Ovary (tissue), 9 donors: ENCODE measurements around the gene EGLN1. TPM values are rescaled to one million over a fixed set of nuclear protein-coding genes. Genes with fewer than 3 reads are reported as not detected.
"Not testable (repeated sequence)": the region's sequence is repeated elsewhere in the genome, so short reads cannot be mapped to it uniquely, and the experiment has no call there.

Experiments used
- DNase-seq, 5 donors: peaks; one replicate each; pipeline ENCODE4 v3.0.0-alpha.2; 2019 to 2020
- H3K27ac ChIP-seq, 2 donors: fragments of 200-600 bp; one replicate each; pipeline versions ENCODE4 v1.5.1 to v1.8.0; 2019 to 2022
- H3K27me3 ChIP-seq: fragments of 200-600 bp; one replicate; pipeline ENCODE4 v1.8.0; 2022
- H3K36me3 ChIP-seq: fragments of 200-600 bp; sonication (generic); one replicate; pipeline ENCODE4 v1.5.1; 2019
- H3K4me1 ChIP-seq: one replicate; pipeline ENCODE4 v1.8.1; 2013; ENCODE audit warnings: mild to moderate bottlenecking, moderate library complexity; ENCODE audit not compliant: insufficient read depth
- H3K4me3 ChIP-seq: fragments of 200-600 bp; sonication (generic); one replicate; pipeline ENCODE4 v1.5.1; 2017
- H3K9me3 ChIP-seq, 2 donors: fragments of 200-600 bp in 1 of 2; sonication (generic) in 1 of 2; one replicate each; pipeline versions ENCODE4 v1.5.1 to v1.8.1; 2013 to 2019; ENCODE audit warnings: mild to moderate bottlenecking in 1 of 2, moderate library complexity in 1 of 2
- CTCF ChIP-seq, 3 donors: fragments of 450-650 bp in 2 of 3; fragments of 200-600 bp in 1 of 3; IDR thresholded peaks; one replicate each; pipeline versions ENCODE4 v1.5.1 to v1.8.0; 2016 to 2022; ENCODE audit warnings: antibody characterized with exemption in 3 of 3, mild to moderate bottlenecking in 1 of 3
- EP300 ChIP-seq: sonication (generic); formaldehyde crosslinking; IDR thresholded peaks from one replicate; pipeline ENCODE4 v1.6.1; 2017; ENCODE audit warnings: antibody characterized with exemption
- POLR2A ChIP-seq: fragments of 450-650 bp; IDR thresholded peaks from one replicate; pipeline ENCODE4 v1.6.1; 2017; ENCODE audit warnings: antibody characterized with exemption, mild to moderate bottlenecking, moderate library complexity
- WGBS, 3 donors: extraction: QIAGEN DNeasy Blood & Tissue Kit in 1 of 3; methylation state at CpG; one replicate each; pipeline versions ENCODE4 v1.1.5 to v1.1.7; 2013 to 2017; 5-methylcytosine and 5-hydroxymethylcytosine counted together
- intact Hi-C, 4 donors: fragments of 100-400 bp; cut with DNase I; formaldehyde crosslinking; loops; one replicate each; pipeline versions ENCODE4 v1.11.0 to v1.15.1; 2022 to 2023
- polyA plus RNA-seq, 2 donors: library from polyadenylated mRNA; stranded (reverse); fragments of 200-250 nt in 1 of 2; fragments of 350-450 nt in 1 of 2; fragmentation: Illumina TruSeq in 1 of 2; extraction: RNeasy Lipid Tissue Mini Kit (QIAGEN cat#74804) in 1 of 2; gene quantifications; one replicate each; pipeline ENCODE4 v1.2.3, GENCODE V29; 2013 to 2014
- total RNA-seq, 7 donors: library from RNA; depleted of rRNA in 2 of 7; stranded (reverse); fragments of >200 nt in 2 of 7; fragmentation: NEBNext Ultra II Directional in 3 of 7; extraction: Animal tissue kit (Norgen Biotek cat#: 25700) in 3 of 7; gene quantifications; one replicate each; pipeline versions ENCODE4 v1.1.0 to v1.2.4, GENCODE V29; 2016 to 2023
- donor health status: DM: no; HTN: no; CAD: no; lungs with moderate emphysema.
- donor health status: DM: no; HTN: no; CAD: no.
- donor health status: Bipolar disorder and iron deficiency.
- donor health status: DM: yes; HTN: yes; CAD: no.
- donor health status: DM: no; HTN: no; CAD: no.
- donor health status: DM: yes; HTN: yes; CAD: no.

EGLN1 gene
- total and polyA plus RNA-seq, 9 donors, result 18.5 to 52.0 (median 39.1) TPM

- 70 to 81% (median 76%) methylated on average over 6 of the region's 6 CpGs for WGBS, 3 donors
- no peak overlapping the region for H3K27ac ChIP-seq
Observed at GRCh38 chr1:231463541-231463940, 41.5 kb upstream of the EGLN1 start.

DNA sequence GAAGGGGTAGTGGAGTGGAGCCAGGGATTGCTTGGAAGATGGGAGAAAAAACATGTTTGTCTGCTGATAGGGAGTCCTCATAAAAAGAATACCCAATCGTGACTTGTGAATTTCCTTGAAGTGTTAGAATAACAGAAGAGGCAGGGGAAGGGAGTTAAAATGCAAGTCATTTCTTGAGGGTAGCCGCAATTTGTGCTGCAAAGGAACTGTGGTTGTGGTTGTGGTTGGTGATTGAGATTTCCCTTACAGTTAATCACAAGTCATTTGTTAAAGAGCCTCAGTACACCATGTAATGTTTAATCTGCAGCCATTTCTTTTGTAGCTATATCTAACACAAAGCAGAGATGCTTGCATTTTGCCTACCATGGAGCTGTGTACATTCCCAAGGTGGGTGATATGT lies 38.5 kb upstream of the EGLN1 start:
- peaks cover 0 to 3% of the 10 kb centered on the region in 2 donors for H3K9me3 ChIP-seq
- H3K27me3 ChIP-seq, result no peaks in the 10 kb centered on the region
- H3K36me3 ChIP-seq, result no peaks in the 10 kb centered on the region
- TF ChIP-seq CTCF (IDR thresholded peaks at IDR 0.05), result no peak
- TF ChIP-seq EP300, result no peak
- no peak for TF ChIP-seq POLR2A
- intact Hi-C loops, result no loop called here
- H3K4me3 ChIP-seq, result no peak overlapping the region
- H3K27ac ChIP-seq, result no peak overlapping the region
- no peaks in the 10 kb centered on the region for H3K4me1 ChIP-seq
- DNase-seq, result no peak
- 37 to 46% (median 39%) methylated on average over 2 of the region's 2 CpGs for WGBS, 3 donors

More at GRCh38 chr1:231463541-231463940, 41.5 kb upstream of the EGLN1 start:
- no peak for DNase-seq
- intact Hi-C loops, result no loop called here
- Histone ChIP-seq H3K36me3 (no peaks in the 10 kb centered on the region), H3K9me3 (no peaks in the 10 kb centered on the region), H3K4me1 (no peaks in the 10 kb centered on the region), H3K27me3 (no peaks in the 10 kb centered on the region), H3K4me3 (no peak overlapping the region)
- no peak for TF ChIP-seq POLR2A
- no peak for TF ChIP-seq CTCF (IDR thresholded peaks at IDR 0.05)
- TF ChIP-seq EP300, result no peak

DNA sequence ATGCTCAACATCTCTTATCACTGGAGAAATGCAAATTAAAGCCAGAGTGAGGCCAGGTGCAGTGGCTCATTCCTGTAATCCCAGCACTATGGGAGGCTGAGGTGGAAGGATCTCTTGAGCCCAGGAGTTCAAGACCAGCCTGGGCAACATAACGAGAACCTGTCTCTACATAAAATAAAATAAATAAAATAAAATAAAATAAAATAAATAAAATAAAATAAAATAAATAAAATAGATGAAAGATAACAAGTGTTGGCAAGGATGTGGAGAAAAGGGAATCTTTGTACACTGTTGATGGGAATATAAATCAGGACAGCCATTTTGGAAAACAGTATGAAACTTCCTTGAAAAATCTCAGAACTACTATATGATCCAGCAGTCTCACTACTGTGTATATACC lies 37.4 kb upstream of the EGLN1 start:
- intact Hi-C loops, H3K4me1 ChIP-seq: not testable (repeated sequence)
- WGBS, 3 donors, result 90 to 94% (median 91%) methylated on average over 1 of the region's 1 CpG

DNA sequence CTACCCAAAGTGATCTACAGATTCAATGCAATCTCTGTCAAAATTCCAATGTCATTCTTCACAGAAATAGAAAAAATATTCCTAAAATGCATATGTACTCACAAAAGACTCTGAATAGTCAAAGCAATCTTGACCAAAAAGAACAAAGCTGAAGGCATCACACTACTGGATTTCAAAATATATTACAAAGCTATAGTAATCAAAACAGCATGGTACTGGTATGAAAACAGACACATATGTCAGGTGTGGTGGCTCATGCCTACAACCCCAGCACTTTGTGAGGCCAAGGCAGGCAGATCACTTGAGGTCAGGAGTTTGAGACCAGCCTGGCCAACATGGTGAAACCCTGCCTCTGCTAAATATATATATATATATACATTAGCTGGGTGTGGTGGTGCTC lies 35.9 kb upstream of the EGLN1 start:
- H3K27me3 ChIP-seq, H3K4me3 ChIP-seq, H3K9me3 ChIP-seq, DNase-seq, H3K4me1 ChIP-seq, intact Hi-C loops, H3K36me3 ChIP-seq, H3K27ac ChIP-seq: not testable (repeated sequence)

More for the DNA sequence above, 37.4 kb upstream of the EGLN1 start:
- not testable (repeated sequence) for H3K9me3 ChIP-seq, H3K27me3 ChIP-seq, H3K27ac ChIP-seq, DNase-seq, H3K4me3 ChIP-seq, H3K36me3 ChIP-seq

- intact Hi-C loops, result loop anchor here in 1 of 4 donors (5.0 kb wide), 1 partner anchor 177 kb away; no protein-coding TSS in a partner anchor
- 94 to 95% (median 95%) methylated on average over 28 to 29 of the region's 29 CpGs for WGBS, 3 donors
- not testable (repeated sequence) for DNase-seq
Observed at GRCh38 chr1:231454133-231454532, 32.0 kb upstream of the EGLN1 start.

DNA sequence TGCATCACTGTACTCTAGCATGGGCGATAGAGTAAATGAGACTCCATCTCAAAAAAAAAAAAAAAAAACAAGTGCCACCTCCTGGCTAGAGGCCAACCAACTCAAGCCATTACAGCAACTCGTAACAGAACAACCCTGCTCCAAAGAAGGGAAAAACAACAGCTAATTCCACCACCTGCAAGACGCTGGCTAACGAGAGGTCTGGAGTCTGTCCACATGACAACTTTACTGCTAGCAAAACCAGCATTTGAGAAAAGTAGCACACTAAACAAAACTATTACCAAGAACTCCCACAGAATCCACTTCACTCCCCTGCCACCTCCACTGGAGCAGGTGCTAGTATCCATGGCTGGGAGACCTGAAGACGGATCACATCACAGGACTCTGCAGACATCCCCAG lies 24.1 kb upstream of the EGLN1 start:
- intact Hi-C loops, result no loop called here
- H3K9me3 ChIP-seq, result no peaks in the 10 kb centered on the region
- no peaks in the 10 kb centered on the region for H3K4me1 ChIP-seq
- H3K27me3 ChIP-seq, result no peaks in the 10 kb centered on the region
- DNase-seq, result no peak
- no peak for TF ChIP-seq CTCF (IDR thresholded peaks at IDR 0.05)
- TF ChIP-seq EP300, result no peak
- TF ChIP-seq POLR2A, result no peak
- H3K4me3 ChIP-seq, result no peak overlapping the region
- no peaks in the 10 kb centered on the region for H3K36me3 ChIP-seq
- WGBS, 3 donors, result 26 to 34% (median 27%) methylated on average over 5 of the region's 5 CpGs
- no peak overlapping the region for H3K27ac ChIP-seq

More at GRCh38 chr1:231454133-231454532, 32.0 kb upstream of the EGLN1 start:
- not testable (repeated sequence) for H3K36me3 ChIP-seq, H3K27me3 ChIP-seq, H3K27ac ChIP-seq, H3K4me1 ChIP-seq, H3K9me3 ChIP-seq, H3K4me3 ChIP-seq
